Lower leg skin (tissue), 4 donors: ENCODE data around the gene CLTCL1. TPM values are rescaled to one million over a fixed set of nuclear protein-coding genes. Genes with fewer than 3 reads are reported as not detected.
A peak's percentile ranks its signal among the peaks of the same experiment; 100 is the strongest.

ENCODE experiments used
- DNase-seq, 2 donors: peaks; one replicate each; pipeline ENCODE4 v3.0.0-alpha.2; 2019; ENCODE audit warnings: low spot score in 2 of 2
- H3K4me3 ChIP-seq: fragments of 200-600 bp; sonication (generic); 2 replicates; pipeline ENCODE4 v1.5.1; 2017; ENCODE audit warnings: mild to moderate bottlenecking, low read depth; ENCODE audit not compliant: poor library complexity, severe bottlenecking
- CTCF ChIP-seq, 3 donors: fragments of 450-650 bp; IDR thresholded peaks; one replicate each; pipeline ENCODE4 v1.5.1; 2016; ENCODE audit warnings: antibody characterized with exemption in 3 of 3, mild to moderate bottlenecking in 3 of 3, moderate library complexity in 2 of 3
- POLR2A ChIP-seq, 2 donors: fragments of 450-650 bp; IDR thresholded peaks; one replicate each; pipeline ENCODE4 v1.6.1; 2016 to 2017; ENCODE audit warnings: antibody characterized with exemption in 2 of 2, mild to moderate bottlenecking in 1 of 2, moderate library complexity in 1 of 2
- WGBS, 2 donors: methylation state at CpG; one replicate each; pipeline ENCODE4 v1.1.5; 2018; 5-methylcytosine and 5-hydroxymethylcytosine counted together
- intact Hi-C: fragments of 100-400 bp; cut with DNase I; formaldehyde crosslinking; loops from one replicate; pipeline ENCODE4 v1.15.0; 2023; ENCODE audit warnings: low total_unique reads
- total RNA-seq, 4 donors: library from RNA; depleted of rRNA; stranded (reverse); fragments of >200 nt; gene quantifications; one replicate each; pipeline ENCODE4 v1.1.0, GENCODE V29; 2016

Gene CLTCL1
- total RNA-seq, 4 donors from 2014 or later, result 4.0 to 9.6 (median 7.6) TPM

GRCh38 chr22:19295733-19296132, 4.2 kb upstream of the CLTCL1 start:
- H3K4me3 ChIP-seq, result no peak overlapping the region
- no peak for TF ChIP-seq CTCF (IDR thresholded peaks at IDR 0.05)
- no peak for DNase-seq
- intact Hi-C loops, result no loop called here

- WGBS, 2 donors, result 28 to 36% methylated on average over 22 of the region's 23 CpGs
- no peak for TF ChIP-seq CTCF (IDR thresholded peaks at IDR 0.05)
- TF ChIP-seq POLR2A (IDR thresholded peaks at IDR 0.05), result no peak
- H3K4me3 ChIP-seq, result peak overlapping the region; percentile 71
- DNase-seq, result peak; percentile 65 to 85
- intact Hi-C loops, result no loop called here
Measured at GRCh38 chr22:19292458-19293230, 1.1 kb upstream of the CLTCL1 start.

GRCh38 chr22:19291218-19291579, 320 bp downstream of the CLTCL1 start:
- peak; percentile 15 to 88 for DNase-seq
- 0% methylated on average over 19 to 36 of the region's 41 CpGs for WGBS, 2 donors
- H3K4me3 ChIP-seq, result peak overlapping the region; percentile 77
- intact Hi-C loops, result no loop called here
- TF ChIP-seq POLR2A (IDR thresholded peaks at IDR 0.05) (no peak), CTCF (IDR thresholded peaks at IDR 0.05) (no peak)

GRCh38 chr22:19290400-19291217, 910 bp downstream of the CLTCL1 start:
- DNase-seq, result no peak
- H3K4me3 ChIP-seq, result peak overlapping the region; percentile 77
- 12 to 15% methylated on average over 27 of the region's 27 CpGs for WGBS, 2 donors
- TF ChIP-seq CTCF (IDR thresholded peaks at IDR 0.05) (no peak), POLR2A (IDR thresholded peaks at IDR 0.05) (no peak)
- intact Hi-C loops, result no loop called here

- intact Hi-C loops, result no loop called here
- no peak overlapping the region for H3K4me3 ChIP-seq
- WGBS, 2 donors, result 80 to 81% methylated on average over 5 of the region's 5 CpGs
- DNase-seq, result no peak
- TF ChIP-seq POLR2A (IDR thresholded peaks at IDR 0.05) (no peak), CTCF (IDR thresholded peaks at IDR 0.05) (no peak)
Measured at GRCh38 chr22:19289475-19290161, 1.9 kb downstream of the CLTCL1 start.
